ENCODE results near the gene BNIP3. TPM values are rescaled to one million over a fixed set of nuclear protein-coding genes. Genes with fewer than 3 reads are reported as not detected.

BNIP3 gene
- polyA plus RNA-seq, 1 donor = 50.6 TPM

GRCh38 chr10:132020456-132020855 lies 38.7 kb upstream of the BNIP3 start:
- Histone ChIP-seq H3K36me3 (ENCODE audit: control insufficient read depth, insufficient read depth, low read length) (no peaks in the 10 kb centered on the region), H3K4me3 (ENCODE audit: low read length) (no peak overlapping the region), H3K27me3 (ENCODE audit: control insufficient read depth, insufficient read depth, low read length) (peaks cover 17% of the 10 kb centered on the region), H3K4me1 (ENCODE audit: control insufficient read depth, insufficient read depth, low read length) (no peaks in the 10 kb centered on the region), H3K9me3 (ENCODE audit: control insufficient read depth, low read depth, low read length) (no peaks in the 10 kb centered on the region), H3K27ac (ENCODE audit: low read length) (no peak overlapping the region)
- DNase-seq = no peak
- no CpG with 5 or more reads among the region's 13 CpGs for WGBS (ENCODE audit: insufficient coverage, low lambda C conversion rate)

DNA sequence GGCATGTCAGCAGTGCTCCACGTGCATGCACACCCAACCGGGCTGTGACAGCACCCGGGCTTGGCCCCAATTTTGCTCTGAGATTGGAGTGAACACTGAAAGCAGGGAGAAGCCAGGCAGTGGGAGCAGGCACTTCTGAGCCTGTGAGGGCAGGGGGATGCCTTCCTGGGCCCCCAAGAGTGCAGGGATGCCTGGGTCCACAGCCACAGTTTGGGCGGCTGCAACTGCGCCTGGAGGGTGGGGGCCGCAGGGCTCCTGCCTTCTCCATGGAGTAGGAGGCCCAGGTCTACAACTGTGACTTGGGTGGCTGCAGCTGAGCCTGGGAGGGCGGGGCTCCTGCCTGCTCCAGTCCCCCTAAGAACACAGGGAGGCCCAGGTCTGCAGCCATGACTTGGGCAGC lies 37.6 kb upstream of the BNIP3 start:
- Histone ChIP-seq H3K4me3 (ENCODE audit: low read length) (no peak overlapping the region), H3K27me3 (ENCODE audit: control insufficient read depth, insufficient read depth, low read length) (peaks cover 11% of the 10 kb centered on the region), H3K36me3 (ENCODE audit: control insufficient read depth, insufficient read depth, low read length) (no peaks in the 10 kb centered on the region), H3K4me1 (ENCODE audit: control insufficient read depth, insufficient read depth, low read length) (no peaks in the 10 kb centered on the region), H3K9me3 (ENCODE audit: control insufficient read depth, low read depth, low read length) (no peaks in the 10 kb centered on the region), H3K27ac (ENCODE audit: low read length) (no peak overlapping the region)
- DNase-seq = no peak
- WGBS (ENCODE audit: insufficient coverage, low lambda C conversion rate) = no CpG with 5 or more reads among the region's 7 CpGs

DNA sequence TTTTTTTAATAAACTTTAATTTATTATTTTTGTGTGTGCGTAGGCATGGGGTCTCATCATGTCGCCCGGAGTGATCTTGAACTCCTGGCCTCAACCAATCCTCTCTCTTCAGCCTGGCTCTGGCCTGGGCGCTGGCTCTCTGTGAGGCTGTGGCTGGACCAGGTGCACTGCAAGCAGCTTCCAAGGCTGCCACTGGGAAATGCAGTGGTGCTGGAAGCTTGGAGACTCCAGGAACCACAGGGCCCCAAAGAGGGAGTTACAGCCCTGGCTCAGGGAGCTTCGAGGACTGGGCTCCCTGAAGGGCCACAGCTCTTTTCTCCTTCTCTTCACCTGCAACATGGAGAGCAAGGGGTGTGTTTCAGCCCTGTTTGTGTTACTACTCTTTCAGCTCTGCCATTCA lies 36.7 kb upstream of the BNIP3 start:
- Histone ChIP-seq H3K36me3 (ENCODE audit: control insufficient read depth, insufficient read depth, low read length) (no peaks in the 10 kb centered on the region), H3K27me3 (ENCODE audit: control insufficient read depth, insufficient read depth, low read length) (peaks cover 3% of the 10 kb centered on the region), H3K4me3 (ENCODE audit: low read length) (no peak overlapping the region)

DNA sequence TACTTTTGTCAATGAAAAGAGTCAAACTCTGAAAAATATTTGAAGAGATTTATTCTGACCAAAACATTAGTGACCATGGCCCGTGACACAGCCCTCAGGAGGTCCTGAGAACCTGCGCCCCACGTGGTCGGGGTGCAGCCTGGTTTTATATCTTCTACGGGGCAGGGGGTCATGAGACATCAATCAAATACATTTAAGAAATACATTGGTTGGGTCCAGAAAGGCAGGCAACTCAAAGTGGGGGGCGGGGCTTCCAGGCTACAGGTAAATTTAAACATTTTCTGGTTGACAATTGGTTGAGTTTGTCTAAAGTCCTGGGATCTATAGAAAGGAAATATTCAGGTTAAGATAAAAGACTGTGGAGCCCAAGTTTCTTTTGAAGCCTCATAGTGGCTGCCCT lies 34.8 kb upstream of the BNIP3 start:
- H3K27ac ChIP-seq (ENCODE audit: low read length) = no peak overlapping the region
- H3K4me1 ChIP-seq (ENCODE audit: control insufficient read depth, insufficient read depth, low read length) = no peaks in the 10 kb centered on the region
- H3K27me3 ChIP-seq (ENCODE audit: control insufficient read depth, insufficient read depth, low read length) = no peaks in the 10 kb centered on the region
- no peaks in the 10 kb centered on the region for H3K9me3 ChIP-seq (ENCODE audit: control insufficient read depth, low read depth, low read length)
- H3K36me3 ChIP-seq (ENCODE audit: control insufficient read depth, insufficient read depth, low read length) = no peaks in the 10 kb centered on the region
- H3K4me3 ChIP-seq (ENCODE audit: low read length) = no peak overlapping the region
- DNase-seq = no peak
- WGBS (ENCODE audit: insufficient coverage, low lambda C conversion rate) = 49% methylated on average over 4 of the region's 6 CpGs

More for the DNA sequence above, 36.7 kb upstream of the BNIP3 start:
- H3K27ac ChIP-seq (ENCODE audit: low read length) = no peak overlapping the region
- DNase-seq = no peak
- 33% methylated on average over 3 of the region's 5 CpGs for WGBS (ENCODE audit: insufficient coverage, low lambda C conversion rate)
- no peaks in the 10 kb centered on the region for H3K4me1 ChIP-seq (ENCODE audit: control insufficient read depth, insufficient read depth, low read length)
- no peaks in the 10 kb centered on the region for H3K9me3 ChIP-seq (ENCODE audit: control insufficient read depth, low read depth, low read length)

- H3K36me3 ChIP-seq (ENCODE audit: control insufficient read depth, insufficient read depth, low read length) = no peaks in the 10 kb centered on the region
- no peak overlapping the region for H3K27ac ChIP-seq (ENCODE audit: low read length)
- H3K4me1 ChIP-seq (ENCODE audit: control insufficient read depth, insufficient read depth, low read length) = no peaks in the 10 kb centered on the region
- H3K27me3 ChIP-seq (ENCODE audit: control insufficient read depth, insufficient read depth, low read length) = no peaks in the 10 kb centered on the region
- no peak overlapping the region for H3K4me3 ChIP-seq (ENCODE audit: low read length)
- DNase-seq = no peak
- WGBS (ENCODE audit: insufficient coverage, low lambda C conversion rate) = 100% methylated on average over 1 of the region's 1 CpG
- H3K9me3 ChIP-seq (ENCODE audit: control insufficient read depth, low read depth, low read length) = no peaks in the 10 kb centered on the region
These were observed 29.7 kb upstream of the BNIP3 start for GRCh38 chr10:132011445-132011844.

GRCh38 chr10:132011024-132011423 lies 29.3 kb upstream of the BNIP3 start:
- no peak overlapping the region for H3K27ac ChIP-seq (ENCODE audit: low read length)
- WGBS (ENCODE audit: insufficient coverage, low lambda C conversion rate) = 83% methylated on average over 1 of the region's 6 CpGs

GRCh38 chr10:132010483-132010882 lies 28.8 kb upstream of the BNIP3 start:
- 89% methylated on average over 1 of the region's 2 CpGs for WGBS (ENCODE audit: insufficient coverage, low lambda C conversion rate)
- Histone ChIP-seq H3K4me1 (ENCODE audit: control insufficient read depth, insufficient read depth, low read length) (no peaks in the 10 kb centered on the region), H3K9me3 (ENCODE audit: control insufficient read depth, low read depth, low read length) (no peaks in the 10 kb centered on the region), H3K36me3 (ENCODE audit: control insufficient read depth, insufficient read depth, low read length) (no peaks in the 10 kb centered on the region), H3K4me3 (ENCODE audit: low read length) (no peak overlapping the region), H3K27me3 (ENCODE audit: control insufficient read depth, insufficient read depth, low read length) (no peaks in the 10 kb centered on the region), H3K27ac (ENCODE audit: low read length) (no peak overlapping the region)
- DNase-seq = no peak

More at GRCh38 chr10:132011024-132011423, 29.3 kb upstream of the BNIP3 start:
- Histone ChIP-seq H3K27me3 (ENCODE audit: control insufficient read depth, insufficient read depth, low read length) (no peaks in the 10 kb centered on the region), H3K4me1 (ENCODE audit: control insufficient read depth, insufficient read depth, low read length) (no peaks in the 10 kb centered on the region), H3K4me3 (ENCODE audit: low read length) (no peak overlapping the region), H3K9me3 (ENCODE audit: control insufficient read depth, low read depth, low read length) (no peaks in the 10 kb centered on the region), H3K36me3 (ENCODE audit: control insufficient read depth, insufficient read depth, low read length) (no peaks in the 10 kb centered on the region)
- no peak for DNase-seq

DNA sequence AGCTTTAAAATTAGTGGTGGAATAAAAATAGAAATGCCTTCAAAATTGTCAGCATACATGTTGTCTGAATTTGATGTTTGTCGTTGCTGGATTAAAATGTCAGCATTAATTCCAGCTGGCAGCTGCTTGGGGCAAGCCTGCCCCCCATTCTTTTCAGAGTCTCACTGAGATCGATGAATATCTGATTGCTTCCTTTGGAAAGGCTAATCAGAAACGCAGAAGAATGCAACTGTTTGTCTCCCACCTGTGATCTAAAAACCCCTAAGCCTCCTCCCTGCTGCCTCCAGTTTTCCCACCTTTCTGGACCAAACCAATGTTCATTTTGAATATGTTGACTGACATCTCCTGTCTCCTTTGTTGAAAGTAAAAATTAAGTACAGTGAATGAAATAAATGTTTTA lies 27.9 kb upstream of the BNIP3 start:
- no peaks in the 10 kb centered on the region for H3K27me3 ChIP-seq (ENCODE audit: control insufficient read depth, insufficient read depth, low read length)
- no peaks in the 10 kb centered on the region for H3K4me1 ChIP-seq (ENCODE audit: control insufficient read depth, insufficient read depth, low read length)
- WGBS (ENCODE audit: insufficient coverage, low lambda C conversion rate) = no CpG with 5 or more reads among the region's 3 CpGs
- H3K9me3 ChIP-seq (ENCODE audit: control insufficient read depth, low read depth, low read length) = no peaks in the 10 kb centered on the region
- no peak for DNase-seq
- H3K27ac ChIP-seq (ENCODE audit: low read length) = no peak overlapping the region
- H3K36me3 ChIP-seq (ENCODE audit: control insufficient read depth, insufficient read depth, low read length) = no peaks in the 10 kb centered on the region
- H3K4me3 ChIP-seq (ENCODE audit: low read length) = no peak overlapping the region

GRCh38 chr10:132007681-132008080 lies 26.0 kb upstream of the BNIP3 start:
- DNase-seq = no peak
- H3K27me3 ChIP-seq (ENCODE audit: control insufficient read depth, insufficient read depth, low read length) = no peaks in the 10 kb centered on the region
- peaks cover 4% of the 10 kb centered on the region for H3K4me1 ChIP-seq (ENCODE audit: control insufficient read depth, insufficient read depth, low read length)
- H3K4me3 ChIP-seq (ENCODE audit: low read length) = no peak overlapping the region
- H3K27ac ChIP-seq (ENCODE audit: low read length) = no peak overlapping the region
- WGBS (ENCODE audit: insufficient coverage, low lambda C conversion rate) = 100% methylated on average over 1 of the region's 10 CpGs
- no peaks in the 10 kb centered on the region for H3K36me3 ChIP-seq (ENCODE audit: control insufficient read depth, insufficient read depth, low read length)
- no peaks in the 10 kb centered on the region for H3K9me3 ChIP-seq (ENCODE audit: control insufficient read depth, low read depth, low read length)

GRCh38 chr10:132006966-132007365 lies 25.2 kb upstream of the BNIP3 start:
- no peak for DNase-seq
- H3K27ac ChIP-seq (ENCODE audit: low read length) = no peak overlapping the region
- WGBS (ENCODE audit: insufficient coverage, low lambda C conversion rate) = no CpG with 5 or more reads among the region's 4 CpGs

DNA sequence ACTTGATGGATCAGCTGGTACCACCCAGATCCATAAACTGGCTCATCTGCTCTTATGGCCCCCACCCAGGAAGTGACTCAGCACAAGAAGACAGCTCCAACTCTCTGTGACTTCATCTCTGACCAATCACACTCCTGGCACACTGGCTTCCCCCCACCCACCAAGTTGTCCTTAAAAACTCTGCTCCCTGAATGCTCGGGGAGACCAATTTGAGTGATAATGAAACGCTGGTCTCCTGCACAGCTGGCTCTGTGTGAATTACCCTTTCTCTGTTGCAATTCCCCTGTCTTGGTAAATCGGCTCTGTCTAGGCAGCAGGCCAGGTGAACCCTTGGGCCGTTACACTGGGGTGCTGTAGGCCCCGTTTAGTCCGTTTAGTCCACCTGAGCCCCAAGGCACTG lies 23.4 kb upstream of the BNIP3 start:
- no peaks in the 10 kb centered on the region for H3K36me3 ChIP-seq (ENCODE audit: control insufficient read depth, insufficient read depth, low read length)
- peaks cover 4% of the 10 kb centered on the region for H3K4me1 ChIP-seq (ENCODE audit: control insufficient read depth, insufficient read depth, low read length)
- no peak overlapping the region for H3K4me3 ChIP-seq (ENCODE audit: low read length)
- H3K27ac ChIP-seq (ENCODE audit: low read length) = no peak overlapping the region
- WGBS (ENCODE audit: insufficient coverage, low lambda C conversion rate) = no CpG with 5 or more reads among the region's 6 CpGs
- no peak for DNase-seq
- no peaks in the 10 kb centered on the region for H3K9me3 ChIP-seq (ENCODE audit: control insufficient read depth, low read depth, low read length)
- H3K27me3 ChIP-seq (ENCODE audit: control insufficient read depth, insufficient read depth, low read length) = no peaks in the 10 kb centered on the region

More at GRCh38 chr10:132006966-132007365, 25.2 kb upstream of the BNIP3 start:
- no peaks in the 10 kb centered on the region for H3K36me3 ChIP-seq (ENCODE audit: control insufficient read depth, insufficient read depth, low read length)
- H3K4me3 ChIP-seq (ENCODE audit: low read length) = no peak overlapping the region
- H3K9me3 ChIP-seq (ENCODE audit: control insufficient read depth, low read depth, low read length) = no peaks in the 10 kb centered on the region
- no peaks in the 10 kb centered on the region for H3K27me3 ChIP-seq (ENCODE audit: control insufficient read depth, insufficient read depth, low read length)
- peaks cover 4% of the 10 kb centered on the region for H3K4me1 ChIP-seq (ENCODE audit: control insufficient read depth, insufficient read depth, low read length)
